ENCODE measurements around the gene CLEC6A. TPM values are rescaled to one million over a fixed set of nuclear protein-coding genes. Genes with fewer than 3 reads are reported as not detected.
"Not testable (repeated sequence)": the region's sequence is repeated elsewhere in the genome, so short reads cannot be mapped to it uniquely, and the experiment has no call there.

CLEC6A gene
- not detected in 2 replicates for polyA plus RNA-seq (2013)

GRCh38 chr12:8455727-8456360 lies at the start of gene CLEC6A:
CLEC6A (plus strand) TSS chr12:8455962; CDS start chr12:8456112, 150 bp downstream.
- H3K4me2 ChIP-seq (ENCODE audit: low read length), result no peak within 1 kb of the TSS
- no peak within 1 kb of the TSS for H3K4me3 ChIP-seq (ENCODE audit: low read depth, low read length)
- DNase-seq, result peak in 1 of 2 donors; percentile 12
- H3K27me3 ChIP-seq (ENCODE audit: insufficient read depth, low read length), result no peaks in the 10 kb centered on the region
- no peak within 1 kb of the TSS for H2BK120ac ChIP-seq (ENCODE audit: insufficient read depth, low read length, poor library complexity)
- H3K9me3 ChIP-seq (ENCODE audit: insufficient read depth, low read depth, low read length), result no peaks in the 10 kb centered on the region
- H2AFZ ChIP-seq (ENCODE audit: insufficient read depth, low read length, poor library complexity), result no peak within 1 kb of the TSS
- H4K8ac ChIP-seq (ENCODE audit: low read depth, low read length), result no peak within 1 kb of the TSS
- H3K23ac ChIP-seq (ENCODE audit: low read length), result no peak within 1 kb of the TSS
- no peaks in the 10 kb centered on the region for H3K36me3 ChIP-seq (ENCODE audit: control insufficient read depth in 1 of 2, insufficient read depth in 2 of 2, low read length in 2 of 2)
- no CpG with 5 or more reads among the region's 2 CpGs for WGBS (ENCODE audit: extremely low coverage, insufficient coverage, insufficient read length)
- no peak within 1 kb of the TSS for H3K18ac ChIP-seq (ENCODE audit: low read length)
- H3K79me1 ChIP-seq (ENCODE audit: low read length), result no peaks in the 10 kb centered on the region
- H3K79me2 ChIP-seq (ENCODE audit: control insufficient read depth, insufficient read depth, low read length, poor library complexity), result no peaks in the 10 kb centered on the region
- no peak within 1 kb of the TSS for H2BK5ac ChIP-seq (ENCODE audit: low read depth, low read length, poor library complexity)
- no peak within 1 kb of the TSS for H2AK5ac ChIP-seq (ENCODE audit: low read length)
- no peak within 1 kb of the TSS for H3K27ac ChIP-seq (ENCODE audit: low read depth, low read length)
- no peak within 1 kb of the TSS for H3K9ac ChIP-seq (ENCODE audit: low read length)
- no peak within 1 kb of the TSS for H4K91ac ChIP-seq (ENCODE audit: low read depth, low read length)
- no peak within 1 kb of the TSS for H2BK12ac ChIP-seq (ENCODE audit: low read length)
- H4K12ac ChIP-seq (ENCODE audit: low read depth, low read length), result no peak within 1 kb of the TSS
- no peaks in the 10 kb centered on the region for H3K4me1 ChIP-seq (ENCODE audit: control insufficient read depth in 1 of 2, insufficient read depth in 2 of 2, low read length in 2 of 2)
- H3K14ac ChIP-seq (ENCODE audit: low read length), result no peak within 1 kb of the TSS
- H3K4ac ChIP-seq (ENCODE audit: low read depth, low read length), result no peak within 1 kb of the TSS

- not testable (repeated sequence) for H2BK5ac ChIP-seq (ENCODE audit: low read depth, low read length, poor library complexity); H3K23ac ChIP-seq (ENCODE audit: low read length); H3K18ac ChIP-seq (ENCODE audit: low read length); H3K4me1 ChIP-seq (ENCODE audit: control insufficient read depth in 1 of 2, insufficient read depth in 2 of 2, low read length in 2 of 2); H3K79me2 ChIP-seq (ENCODE audit: control insufficient read depth, insufficient read depth, low read length, poor library complexity); H3K36me3 ChIP-seq (ENCODE audit: control insufficient read depth in 1 of 2, insufficient read depth in 2 of 2, low read length in 2 of 2); H2AK5ac ChIP-seq (ENCODE audit: low read length); H3K14ac ChIP-seq (ENCODE audit: low read length); H2BK12ac ChIP-seq (ENCODE audit: low read length); H4K91ac ChIP-seq (ENCODE audit: low read depth, low read length); H3K4me2 ChIP-seq (ENCODE audit: low read length); H3K9me3 ChIP-seq (ENCODE audit: insufficient read depth, low read depth, low read length); H2BK120ac ChIP-seq (ENCODE audit: insufficient read depth, low read length, poor library complexity); DNase-seq; H3K27ac ChIP-seq (ENCODE audit: low read depth, low read length); H3K9ac ChIP-seq (ENCODE audit: low read length); H2AFZ ChIP-seq (ENCODE audit: insufficient read depth, low read length, poor library complexity); H4K12ac ChIP-seq (ENCODE audit: low read depth, low read length); H3K27me3 ChIP-seq (ENCODE audit: insufficient read depth, low read length); H3K4me3 ChIP-seq (ENCODE audit: low read depth, low read length); H4K8ac ChIP-seq (ENCODE audit: low read depth, low read length); H3K4ac ChIP-seq (ENCODE audit: low read depth, low read length); H3K79me1 ChIP-seq (ENCODE audit: low read length)
- WGBS (ENCODE audit: extremely low coverage, insufficient coverage, insufficient read length), result no CpG with 5 or more reads among the region's 6 CpGs
Measured at GRCh38 chr12:8419576-8419975, 36.2 kb upstream of the CLEC6A start.

- Histone ChIP-seq H4K12ac (ENCODE audit: low read depth, low read length) (no peak overlapping the region), H4K8ac (ENCODE audit: low read depth, low read length) (no peak overlapping the region), H2AFZ (ENCODE audit: insufficient read depth, low read length, poor library complexity) (no peak overlapping the region), H2AK5ac (ENCODE audit: low read length) (no peak overlapping the region), H3K14ac (ENCODE audit: low read length) (no peak overlapping the region), H3K79me1 (ENCODE audit: low read length) (no peaks in the 10 kb centered on the region), H3K79me2 (ENCODE audit: control insufficient read depth, insufficient read depth, low read length, poor library complexity) (no peaks in the 10 kb centered on the region), H4K91ac (ENCODE audit: low read depth, low read length) (peak overlapping the region; percentile 14), H3K4me1 (ENCODE audit: control insufficient read depth in 1 of 2, insufficient read depth in 2 of 2, low read length in 2 of 2) (no peaks in the 10 kb centered on the region), H3K4me2 (ENCODE audit: low read length) (no peak overlapping the region), H2BK12ac (ENCODE audit: low read length) (no peak overlapping the region), H3K36me3 (ENCODE audit: control insufficient read depth in 1 of 2, insufficient read depth in 2 of 2, low read length in 2 of 2) (no peaks in the 10 kb centered on the region), H3K23ac (ENCODE audit: low read length) (no peak overlapping the region), H3K9me3 (ENCODE audit: insufficient read depth, low read depth, low read length) (no peaks in the 10 kb centered on the region), H2BK120ac (ENCODE audit: insufficient read depth, low read length, poor library complexity) (no peak overlapping the region), H3K9ac (ENCODE audit: low read length) (no peak overlapping the region), H3K18ac (ENCODE audit: low read length) (no peak overlapping the region), H2BK5ac (ENCODE audit: low read depth, low read length, poor library complexity) (no peak overlapping the region), H3K27ac (ENCODE audit: low read depth, low read length) (no peak overlapping the region), H3K4ac (ENCODE audit: low read depth, low read length) (no peak overlapping the region), H3K4me3 (ENCODE audit: low read depth, low read length) (no peak overlapping the region), H3K27me3 (ENCODE audit: insufficient read depth, low read length) (no peaks in the 10 kb centered on the region)
- no peak for DNase-seq
- no CpG with 5 or more reads among the region's 10 CpGs for WGBS (ENCODE audit: extremely low coverage, insufficient coverage, insufficient read length)
Measured at GRCh38 chr12:8420506-8420905, 35.3 kb upstream of the CLEC6A start.

- WGBS (ENCODE audit: extremely low coverage, insufficient coverage, insufficient read length), result no CpG with 5 or more reads among the region's 22 CpGs
- not testable (repeated sequence) for H3K79me2 ChIP-seq (ENCODE audit: control insufficient read depth, insufficient read depth, low read length, poor library complexity)
Measured at GRCh38 chr12:8444536-8445278, 11.1 kb upstream of the CLEC6A start.

More at GRCh38 chr12:8444536-8445278, 11.1 kb upstream of the CLEC6A start:
- H2BK120ac ChIP-seq (ENCODE audit: insufficient read depth, low read length, poor library complexity); H3K27ac ChIP-seq (ENCODE audit: low read depth, low read length); H2BK12ac ChIP-seq (ENCODE audit: low read length); H3K9me3 ChIP-seq (ENCODE audit: insufficient read depth, low read depth, low read length); H4K8ac ChIP-seq (ENCODE audit: low read depth, low read length); H4K12ac ChIP-seq (ENCODE audit: low read depth, low read length); H3K4me3 ChIP-seq (ENCODE audit: low read depth, low read length); H3K9ac ChIP-seq (ENCODE audit: low read length); H3K18ac ChIP-seq (ENCODE audit: low read length); H2AK5ac ChIP-seq (ENCODE audit: low read length); H3K79me1 ChIP-seq (ENCODE audit: low read length); H4K91ac ChIP-seq (ENCODE audit: low read depth, low read length); H2AFZ ChIP-seq (ENCODE audit: insufficient read depth, low read length, poor library complexity); H3K27me3 ChIP-seq (ENCODE audit: insufficient read depth, low read length); H3K4me2 ChIP-seq (ENCODE audit: low read length); H3K23ac ChIP-seq (ENCODE audit: low read length); H2BK5ac ChIP-seq (ENCODE audit: low read depth, low read length, poor library complexity); H3K4me1 ChIP-seq (ENCODE audit: control insufficient read depth in 1 of 2, insufficient read depth in 2 of 2, low read length in 2 of 2); H3K14ac ChIP-seq (ENCODE audit: low read length); H3K4ac ChIP-seq (ENCODE audit: low read depth, low read length); H3K36me3 ChIP-seq (ENCODE audit: control insufficient read depth in 1 of 2, insufficient read depth in 2 of 2, low read length in 2 of 2): not testable (repeated sequence)
- peak in 1 of 2 donors; percentile 0 for DNase-seq
